GM19324 (cell line): ENCODE measurements around the gene TCN2.
"Not testable (repeated sequence)": the region's sequence is repeated elsewhere in the genome, so short reads cannot be mapped to it uniquely, and the experiment has no call there.

Experiments used
- ATAC-seq: cut with Tn5 transposase; IDR thresholded peaks from one replicate; pipeline ENCODE4 v1.9.1; 2021; ENCODE audit warnings: mild to moderate bottlenecking, moderate library complexity; ENCODE audit not compliant: unreplicated experiment, low FRiP score

The TCN2 gene

GRCh38 chr22:30574997-30575671, 31.8 kb upstream of the TCN2 start:
- no peak for ATAC-seq

DNA sequence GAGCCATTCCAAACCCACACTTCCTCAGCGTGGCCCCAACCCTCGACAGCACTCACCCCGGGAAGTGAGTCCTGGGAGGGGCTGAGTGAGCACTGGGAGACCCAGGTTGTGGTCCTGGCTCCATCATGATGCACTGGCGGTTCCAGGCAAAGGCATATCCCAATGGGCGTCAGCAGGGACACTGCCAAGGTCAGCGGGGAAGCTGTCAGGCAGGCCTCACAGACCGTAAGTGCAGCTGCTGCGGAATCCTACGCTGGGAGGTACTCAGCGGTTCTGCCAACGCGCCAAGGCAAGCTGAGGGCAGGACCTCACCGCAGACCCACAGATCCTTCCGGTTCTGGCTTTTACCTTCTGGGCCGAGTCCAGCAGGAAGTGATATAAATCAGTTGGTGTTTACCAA, 31.1 kb upstream of the TCN2 start:
- ATAC-seq: no peak

DNA sequence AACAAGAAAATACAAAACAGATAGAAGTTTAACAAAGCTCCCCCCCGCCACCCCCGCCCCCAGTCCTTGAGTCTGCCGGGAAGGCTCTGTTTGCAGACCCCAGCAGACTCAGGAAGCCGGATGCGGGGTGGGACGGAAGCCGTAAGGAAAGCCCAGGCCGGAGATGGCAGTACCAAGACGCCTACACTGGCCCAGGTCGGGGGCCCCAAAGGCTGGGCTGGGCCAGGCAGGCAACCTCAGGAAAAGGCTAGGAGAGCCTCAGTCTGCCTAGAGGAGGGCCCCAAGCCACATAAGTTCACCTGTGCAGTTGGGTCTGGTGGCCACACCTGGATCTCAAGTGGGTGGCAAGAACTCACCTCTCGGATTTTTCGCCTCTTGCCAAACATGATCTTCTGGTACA, 28.5 kb upstream of the TCN2 start:
- no peak for ATAC-seq

- no peak for ATAC-seq
Measured at GRCh38 chr22:30580896-30581295, 26.1 kb upstream of the TCN2 start.

DNA sequence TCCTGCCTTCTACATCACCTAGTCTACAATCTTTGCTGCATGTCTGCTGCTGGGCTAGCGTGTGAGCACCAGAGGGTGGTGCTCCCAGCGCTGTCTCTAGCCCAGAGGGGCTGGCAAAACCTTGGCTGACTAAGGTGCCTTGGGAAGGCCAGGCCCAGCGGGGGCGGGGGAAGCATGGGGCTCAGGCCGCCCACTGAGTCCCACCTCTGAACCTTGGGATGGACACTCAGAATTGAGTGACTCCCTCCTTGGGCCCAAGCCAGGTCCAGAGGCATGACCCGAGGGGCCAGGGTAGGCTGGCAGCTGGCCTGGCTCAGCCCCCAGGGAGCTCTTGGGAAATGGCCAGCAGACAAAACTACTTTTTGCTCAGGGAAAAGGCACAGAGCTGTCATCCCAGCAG, 24.9 kb upstream of the TCN2 start:
- no peak for ATAC-seq

GRCh38 chr22:30582788-30583545, 24.0 kb upstream of the TCN2 start:
- no peak for ATAC-seq

- ATAC-seq: no peak
Measured at GRCh38 chr22:30584441-30584840, 22.5 kb upstream of the TCN2 start.

DNA sequence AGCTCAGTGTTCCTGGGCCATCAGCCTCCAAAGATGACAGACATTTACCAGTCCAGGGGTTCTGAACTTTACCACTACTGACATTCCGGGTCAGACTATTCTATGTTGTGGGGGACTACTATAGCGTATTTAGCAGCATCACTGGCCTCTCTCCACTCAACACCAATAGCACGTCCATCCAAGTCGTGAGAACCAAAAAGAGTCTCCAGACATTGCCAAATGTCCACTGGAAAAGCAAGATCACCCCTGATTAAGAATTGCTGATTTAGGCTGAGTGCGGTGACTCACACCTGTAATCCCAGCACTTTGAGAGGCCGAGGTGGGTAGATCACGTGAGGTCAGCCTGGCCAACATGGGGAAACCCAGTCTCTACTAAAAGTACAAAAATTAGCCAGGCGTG, 20.6 kb upstream of the TCN2 start:
- ATAC-seq: no peak

- ATAC-seq: no peak
Measured at GRCh38 chr22:30591191-30591587, 15.8 kb upstream of the TCN2 start.

- ATAC-seq: peak; percentile 96
Measured at GRCh38 chr22:30591588-30592359, 15.2 kb upstream of the TCN2 start, which contains the start of gene PES1. TSS of gene PES1 (minus strand) at chr22:30591910. CDS start at chr22:30591833, 77 bp downstream.

DNA sequence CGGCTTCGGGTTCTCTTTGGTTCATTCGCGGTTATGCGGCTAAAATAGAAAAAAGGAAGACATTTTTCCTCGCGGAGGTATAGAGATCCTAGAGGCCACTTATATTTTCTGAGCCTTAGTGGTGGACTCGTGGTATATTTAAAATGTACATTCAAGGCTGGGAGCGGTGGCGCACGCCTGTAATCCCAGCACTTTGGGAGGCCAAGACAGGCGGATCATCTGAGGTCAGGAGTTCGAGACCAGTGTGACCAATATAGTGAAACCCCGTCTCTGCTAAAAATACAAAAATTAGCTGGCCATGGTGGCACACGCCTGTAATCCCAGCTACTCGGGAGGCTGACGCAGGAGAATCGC, 14.6 kb upstream of the TCN2 start:
- not testable (repeated sequence) for ATAC-seq

- no peak for ATAC-seq
Measured at GRCh38 chr22:30596199-30596598, 10.8 kb upstream of the TCN2 start.

GRCh38 chr22:30596886-30597285, 10.1 kb upstream of the TCN2 start:
- ATAC-seq: no peak

- no peak for ATAC-seq
Measured at GRCh38 chr22:30598986-30599385, 8.0 kb upstream of the TCN2 start.

GRCh38 chr22:30600921-30601320, 6.1 kb upstream of the TCN2 start:
- ATAC-seq: no peak

- no peak for ATAC-seq
Measured at GRCh38 chr22:30601464-30601863, 5.5 kb upstream of the TCN2 start.

DNA sequence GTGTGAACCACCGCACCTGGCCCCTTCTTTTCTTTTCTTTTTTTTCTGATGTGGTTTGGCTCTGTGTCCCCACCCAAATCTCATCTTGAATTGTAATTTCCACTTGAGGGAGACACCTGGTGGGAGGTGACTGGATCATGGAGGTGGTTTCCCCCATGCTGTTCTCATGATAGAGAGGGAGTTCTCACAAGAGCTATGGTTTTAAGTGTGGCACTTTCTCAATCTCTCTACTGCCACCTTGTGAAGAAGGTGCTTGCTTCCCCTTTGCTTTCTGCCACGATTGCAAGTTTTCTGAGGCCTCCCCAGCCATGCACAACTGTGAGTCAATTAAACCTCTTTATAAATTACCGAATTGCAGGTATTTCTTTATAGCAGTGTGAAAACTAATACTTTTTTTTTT, 4.9 kb upstream of the TCN2 start:
- no peak for ATAC-seq

- ATAC-seq: no peak
Measured at GRCh38 chr22:30603801-30604200, 3.2 kb upstream of the TCN2 start.

GRCh38 chr22:30604723-30605122, 2.3 kb upstream of the TCN2 start:
- no peak for ATAC-seq

DNA sequence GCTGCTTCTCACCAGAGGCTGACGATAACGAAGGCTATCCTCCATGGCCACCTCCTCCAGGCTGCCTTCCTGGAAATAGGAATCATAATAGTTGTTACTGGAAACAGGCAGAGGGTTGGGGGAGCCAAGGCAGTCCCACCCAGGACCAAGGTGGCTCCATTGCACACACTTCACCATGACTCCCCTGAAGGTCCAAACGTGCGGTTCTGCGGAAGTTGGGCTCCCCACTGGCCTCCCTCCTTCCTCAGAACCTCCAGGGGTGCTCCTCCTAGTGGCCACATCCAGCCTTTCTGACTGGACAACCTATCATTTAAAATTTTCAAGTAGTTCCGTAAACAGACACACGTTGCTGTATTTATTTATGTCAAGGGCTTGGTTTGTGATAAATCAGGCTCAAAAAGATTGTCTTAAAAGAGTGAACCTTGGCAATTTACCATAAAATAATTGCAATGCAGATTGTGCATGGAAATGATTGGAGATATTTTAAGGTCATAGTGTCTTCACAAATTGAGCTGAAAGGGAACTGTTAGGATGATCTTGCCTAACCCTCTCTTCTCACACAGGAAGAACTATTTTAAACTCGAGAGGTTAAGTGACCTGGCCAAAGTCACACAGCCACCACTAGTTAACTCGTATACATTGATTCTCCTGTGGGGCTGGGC, 1.4 kb upstream of the TCN2 start:
- no peak for ATAC-seq
